WTC11 (cell line): Measurements from ENCODE around the gene FBXL7. TPM values are rescaled to one million over a fixed set of nuclear protein-coding genes. Genes with fewer than 3 reads are reported as not detected.

Experiments
- ATAC-seq: fragments of 200-7000 bp; cut with Tn5 transposase; 2 replicates; pipeline ENCODE4 v1.10.0; 2021; ENCODE audit warnings: mild to moderate bottlenecking, moderate library complexity
- CTCF ChIA-PET: fragments of 300-600 bp; sonication (Branson Sonifier 250); formaldehyde crosslinking; loops from one replicate; lab custom pipeline; 2021; ENCODE audit warnings: antibody characterized with exemption; lab: Charles Lee
- POLR2A ChIA-PET: fragments of 350-600 bp; sonication (Branson Sonifier 250); formaldehyde crosslinking; loops from one replicate; lab custom pipeline; 2021; ENCODE audit warnings: antibody characterized with exemption; lab: Charles Lee
- DNase-seq: peaks from one replicate; pipeline ENCODE4 v3.0.0; 2021; ENCODE audit warnings: low spot score
- H3K27ac Mint-ChIP-seq: 2 replicates; pipeline ENCODE4 v1.8.0; 2021; ENCODE audit warnings: mixed read lengths
- H3K27me3 Mint-ChIP-seq: 2 replicates; pipeline ENCODE4 v1.8.0; 2021; ENCODE audit warnings: low read depth, mild to moderate bottlenecking, moderate library complexity, mixed read lengths
- H3K36me3 Mint-ChIP-seq: 2 replicates; pipeline ENCODE4 v1.8.0; 2021; ENCODE audit warnings: mixed read lengths
- H3K4me1 Mint-ChIP-seq: 2 replicates; pipeline ENCODE4 v1.8.0; 2022; ENCODE audit warnings: mixed read lengths
- H3K4me3 Mint-ChIP-seq: 2 replicates; pipeline ENCODE4 v1.8.0; 2021; ENCODE audit warnings: mild to moderate bottlenecking, moderate library complexity, mixed read lengths
- H3K9me3 Mint-ChIP-seq: 2 replicates; pipeline ENCODE4 v1.8.0; 2021; ENCODE audit warnings: mixed read lengths
- ELF4 ChIP-seq: sonication (generic); formaldehyde crosslinking; IDR thresholded peaks from 2 replicates; pipeline ENCODE4 v1.8.1; 2022; ENCODE audit warnings: low read depth, mild to moderate bottlenecking, moderate library complexity, missing genetic modification reagents
- ESRRA ChIP-seq: sonication (generic); formaldehyde crosslinking; IDR thresholded peaks from 2 replicates; pipeline ENCODE4 v1.8.1; 2022; ENCODE audit warnings: mild to moderate bottlenecking, missing genetic modification reagents, borderline replicate concordance
- FOXP1 ChIP-seq: sonication (generic); formaldehyde crosslinking; IDR thresholded peaks from 2 replicates; pipeline ENCODE4 v1.8.0; 2022; ENCODE audit warnings: missing genetic modification reagents, mild to moderate bottlenecking, moderate library complexity, borderline replicate concordance
- GRHL2 ChIP-seq: fragments of 250-450 bp; sonication (Bioruptor Pico); IDR thresholded peaks from 2 replicates; pipeline ENCODE4 v1.8.0; 2022; ENCODE audit warnings: mild to moderate bottlenecking, moderate library complexity; ENCODE audit not compliant: insufficient replicate concordance, severe bottlenecking
- GTF2I ChIP-seq: fragments of 250-450 bp; sonication (Bioruptor Pico); conservative IDR thresholded peaks from 2 replicates; pipeline ENCODE4 v1.4.0; 2021; ENCODE audit warnings: mild to moderate bottlenecking
- IRF2 ChIP-seq: sonication (generic); formaldehyde crosslinking; IDR thresholded peaks from 2 replicates; pipeline ENCODE4 v1.8.0; 2022; ENCODE audit warnings: low read depth, missing genetic modification reagents, borderline replicate concordance
- MXD4 ChIP-seq: fragments of 250-450 bp; sonication (Bioruptor Pico); IDR thresholded peaks from 2 replicates; pipeline ENCODE4 v1.8.0; 2021; ENCODE audit warnings: mild to moderate bottlenecking, moderate library complexity, borderline replicate concordance
- NR1H2 ChIP-seq: sonication (generic); formaldehyde crosslinking; IDR thresholded peaks from 2 replicates; pipeline ENCODE4 v1.9.0; 2021; ENCODE audit warnings: mild to moderate bottlenecking, moderate library complexity, missing genetic modification reagents
- PRRX2 ChIP-seq: fragments of 250-450 bp; sonication (Bioruptor Pico); IDR thresholded peaks from 2 replicates; pipeline ENCODE4 v1.8.0; 2021; ENCODE audit warnings: mild to moderate bottlenecking
- RORB ChIP-seq: fragments of 250-450 bp; sonication (Bioruptor Pico); IDR thresholded peaks from 2 replicates; pipeline ENCODE4 v1.9.0; 2021; ENCODE audit warnings: mild to moderate bottlenecking
- SMAD3 ChIP-seq: sonication (generic); formaldehyde crosslinking; IDR thresholded peaks from 2 replicates; pipeline ENCODE4 v1.8.0; 2022; ENCODE audit warnings: missing genetic modification reagents, mild to moderate bottlenecking, borderline replicate concordance
- SP1 ChIP-seq: sonication (generic); formaldehyde crosslinking; conservative IDR thresholded peaks from 2 replicates; pipeline ENCODE4 v1.8.1; 2022; ENCODE audit warnings: missing genetic modification reagents
- TCF7 ChIP-seq: sonication (generic); formaldehyde crosslinking; IDR thresholded peaks from 2 replicates; pipeline ENCODE4 v1.8.0; 2022; ENCODE audit warnings: mild to moderate bottlenecking, low read depth, missing genetic modification reagents, moderate library complexity
- ZNF138 ChIP-seq: sonication (generic); formaldehyde crosslinking; conservative IDR thresholded peaks from 2 replicates; pipeline ENCODE4 v1.8.1; 2022; ENCODE audit warnings: mild to moderate bottlenecking, moderate library complexity, missing genetic modification reagents
- ZNF263 ChIP-seq: sonication (generic); formaldehyde crosslinking; IDR thresholded peaks from 2 replicates; pipeline ENCODE4 v1.8.1; 2022; ENCODE audit warnings: low read depth, mild to moderate bottlenecking, moderate library complexity, missing genetic modification reagents
- ZNF317 ChIP-seq: sonication (generic); formaldehyde crosslinking; IDR thresholded peaks from 2 replicates; pipeline ENCODE4 v1.8.1; 2023; ENCODE audit warnings: low read depth, mild to moderate bottlenecking, moderate library complexity, missing genetic modification reagents, borderline replicate concordance
- ZNF416 ChIP-seq: fragments of 250-450 bp; sonication (Bioruptor Pico); IDR thresholded peaks from 2 replicates; pipeline ENCODE4 v1.9.0; 2021; ENCODE audit warnings: mild to moderate bottlenecking, inconsistent platforms
- total RNA-seq: library from RNA; stranded (reverse); gene quantifications from 3 replicates; pipeline ENCODE4 v1.2.3, GENCODE V29; 2021
- TF ChIP-seq, protein P1 (sequence below): sonication (generic); formaldehyde crosslinking; conservative IDR thresholded peaks from 2 replicates; pipeline ENCODE4 v1.8.1; 2022; ENCODE audit warnings: mild to moderate bottlenecking, missing genetic modification reagents
- TF ChIP-seq, protein P2 (sequence below): fragments of 250-450 bp; sonication (Bioruptor Pico); IDR thresholded peaks from 2 replicates; pipeline ENCODE4 v1.9.0; 2021; ENCODE audit warnings: mild to moderate bottlenecking
- TF ChIP-seq, protein P3 (sequence below): sonication (generic); formaldehyde crosslinking; IDR thresholded peaks from 2 replicates; pipeline ENCODE4 v1.8.0; 2022; ENCODE audit warnings: mild to moderate bottlenecking, missing genetic modification reagents
- TF ChIP-seq, protein P4 (sequence below): fragments of 250-450 bp; sonication (Bioruptor Pico); IDR thresholded peaks from 2 replicates; pipeline ENCODE4 v1.8.0; 2021; ENCODE audit warnings: mild to moderate bottlenecking
- TF ChIP-seq, protein P5 (sequence below): sonication (generic); formaldehyde crosslinking; IDR thresholded peaks from 2 replicates; pipeline ENCODE4 v1.8.0; 2023; ENCODE audit warnings: mild to moderate bottlenecking, missing genetic modification reagents

FBXL7 gene
- total RNA-seq, 1 experiment from 2014 or later = 13.8 TPM

DNA sequence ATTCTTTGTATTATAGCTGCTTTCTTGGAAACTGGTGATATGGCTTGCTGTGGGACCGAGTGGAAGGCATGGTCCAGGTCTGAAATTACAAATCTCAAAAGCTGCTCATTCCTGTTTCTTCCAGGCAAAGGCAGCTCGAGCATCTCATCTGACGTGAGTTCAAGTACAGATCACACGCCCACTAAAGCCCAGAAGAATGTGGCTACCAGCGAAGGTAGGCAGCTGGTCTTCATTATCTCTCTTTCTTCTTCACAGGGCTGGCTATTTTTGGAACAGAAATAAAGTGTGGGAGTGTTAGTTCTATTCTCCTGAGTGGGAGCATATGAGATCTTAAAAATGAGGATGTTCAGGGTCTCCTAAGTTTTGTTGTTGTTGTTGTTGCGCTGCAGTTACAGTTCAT lies 115.9 kb downstream of the FBXL7 start (continued):
- TF ChIP-seq, protein P1, sequence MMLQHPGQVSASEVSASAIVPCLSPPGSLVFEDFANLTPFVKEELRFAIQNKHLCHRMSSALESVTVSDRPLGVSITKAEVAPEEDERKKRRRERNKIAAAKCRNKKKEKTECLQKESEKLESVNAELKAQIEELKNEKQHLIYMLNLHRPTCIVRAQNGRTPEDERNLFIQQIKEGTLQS (CRISPR knock-in tag) = no peak
- TF ChIP-seq GRHL2 (CRISPR knock-in tag) = no peak

DNA sequence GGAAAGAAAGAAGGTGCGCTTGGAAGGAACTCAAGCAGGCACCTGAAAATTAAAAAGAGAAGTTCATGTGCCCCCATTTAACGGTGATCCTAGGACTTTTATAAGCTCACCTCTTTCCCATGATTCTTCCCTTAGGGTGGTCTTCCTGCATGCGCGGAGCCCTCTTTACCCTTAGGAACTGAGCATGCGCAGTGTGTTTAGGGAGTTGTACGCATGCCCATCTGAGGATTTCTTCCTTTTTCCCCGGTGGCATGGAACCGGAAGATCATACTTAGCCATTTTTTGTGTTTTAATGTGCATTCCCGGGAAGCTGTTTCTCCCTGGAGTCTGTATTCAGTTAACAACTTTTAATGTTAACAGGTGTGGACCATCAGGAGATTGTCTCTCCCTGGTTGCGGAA lies 119.0 kb downstream of the FBXL7 start:
- Mint-ChIP-seq H3K4me3 (no peak overlapping the region), H3K4me1 (peaks cover 18% of the 10 kb centered on the region), H3K9me3 (peaks cover 4% of the 10 kb centered on the region; the same call in 1 of the 2 replicates), H3K36me3 (no peaks in the 10 kb centered on the region), H3K27ac (no peak overlapping the region), H3K27me3 (no peaks in the 10 kb centered on the region)
- CTCF ChIA-PET = no interaction called here
- TF ChIP-seq ELF4 (no peak), TCF7 (CRISPR knock-in tag) (no peak), SP1 (CRISPR knock-in tag) (no peak), PRRX2 (CRISPR knock-in tag) (no peak)
- POLR2A ChIA-PET = no interaction called here
- ATAC-seq (no peak), DNase-seq (no peak)

DNA sequence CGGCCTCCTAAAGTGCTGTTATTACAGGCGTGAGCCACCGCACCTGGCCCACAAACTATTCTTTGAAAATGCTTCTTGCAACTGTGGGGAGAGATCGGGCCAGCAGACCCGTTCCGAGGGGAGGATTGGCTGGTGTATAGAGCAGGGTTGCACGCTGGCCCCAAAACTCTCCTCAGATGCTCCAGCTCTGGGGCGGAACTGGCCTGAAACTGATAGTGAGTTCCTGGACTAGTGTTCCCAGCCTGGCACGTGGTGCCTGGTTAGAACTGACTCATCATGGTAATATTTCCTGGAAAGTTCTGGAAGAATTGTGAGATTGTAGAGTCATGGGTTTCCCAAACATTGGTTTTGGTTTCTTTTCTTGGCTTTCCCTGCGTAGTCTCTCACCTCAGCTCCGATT lies 120.5 kb downstream of the FBXL7 start:
- Mint-ChIP-seq H3K27me3 (no peaks in the 10 kb centered on the region), H3K4me1 (peaks cover 25% of the 10 kb centered on the region), H3K36me3 (no peaks in the 10 kb centered on the region), H3K9me3 (peaks cover 4% of the 10 kb centered on the region; the same call in 1 of the 2 replicates), H3K4me3 (no peak overlapping the region), H3K27ac (no peak overlapping the region)
- DNase-seq (no peak), ATAC-seq (no peak)
- TF ChIP-seq SMAD3 (CRISPR knock-in tag) = no peak
- TF ChIP-seq MXD4 (CRISPR knock-in tag) = no peak
- TF ChIP-seq ESRRA (CRISPR knock-in tag) = no peak
- TF ChIP-seq ZNF138 = no peak
- CTCF ChIA-PET = no interaction called here
- POLR2A ChIA-PET = interaction anchor here (0.7 kb wide), 2 partner anchors 15 to 80 kb away, joined by 3 to 5 read pairs; no protein-coding TSS in a partner anchor

DNA sequence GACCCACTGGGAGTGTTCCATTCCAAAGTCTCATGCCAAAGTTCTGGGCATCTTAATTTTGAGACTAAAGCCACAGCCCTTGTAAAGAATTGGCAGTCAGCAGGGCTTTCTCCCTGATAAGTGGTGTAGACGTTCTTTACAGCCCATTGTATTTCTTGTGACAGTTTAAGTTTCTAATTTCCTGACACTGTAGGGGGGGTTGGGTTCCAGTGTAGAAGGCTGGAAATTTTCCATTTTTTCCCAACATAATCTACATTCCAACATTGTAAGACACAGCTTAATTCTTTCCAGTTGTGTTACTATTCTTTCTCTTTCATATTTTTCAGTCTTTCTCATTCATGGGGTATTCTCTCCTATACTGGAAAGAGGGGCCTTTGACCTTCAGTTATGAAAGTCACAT lies 121.1 kb downstream of the FBXL7 start:
- no peak overlapping the region for H3K4me3 Mint-ChIP-seq
- peaks cover 25% of the 10 kb centered on the region for H3K4me1 Mint-ChIP-seq
- POLR2A ChIA-PET = no interaction called here
- no peak overlapping the region for H3K27ac Mint-ChIP-seq
- H3K27me3 Mint-ChIP-seq = no peaks in the 10 kb centered on the region
- peaks cover 4% of the 10 kb centered on the region; the same call in 1 of the 2 replicates for H3K9me3 Mint-ChIP-seq
- DNase-seq (no peak), ATAC-seq (no peak)
- CTCF ChIA-PET = no interaction called here
- TF ChIP-seq IRF2 (CRISPR knock-in tag) = no peak
- no peaks in the 10 kb centered on the region for H3K36me3 Mint-ChIP-seq

DNA sequence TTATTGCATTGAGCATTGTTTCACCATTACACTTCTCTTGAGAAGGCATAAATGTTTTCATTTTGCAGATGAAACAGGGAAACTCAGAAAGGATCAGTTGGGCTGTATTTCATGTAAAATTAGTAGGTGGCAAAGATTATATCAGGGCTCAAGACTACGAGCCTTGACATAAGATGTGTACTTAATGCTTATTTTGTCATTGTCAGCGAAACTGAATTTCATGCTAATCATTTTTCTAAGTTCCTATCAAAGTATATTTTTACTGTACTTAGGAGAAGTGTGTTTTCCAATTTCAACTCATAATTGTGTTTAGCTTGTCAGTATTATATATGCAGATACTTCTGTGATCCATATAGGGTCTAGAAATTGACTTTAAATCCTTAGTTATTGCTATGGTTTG lies 123.8 kb downstream of the FBXL7 start:
- POLR2A ChIA-PET = no interaction called here
- DNase-seq (no peak), ATAC-seq (no peak)
- CTCF ChIA-PET = no interaction called here
- no peaks in the 10 kb centered on the region for H3K27me3 Mint-ChIP-seq
- H3K4me1 Mint-ChIP-seq = peaks cover 24% of the 10 kb centered on the region
- H3K4me3 Mint-ChIP-seq = no peak overlapping the region
- no peak overlapping the region for H3K27ac Mint-ChIP-seq
- no peaks in the 10 kb centered on the region for H3K36me3 Mint-ChIP-seq
- H3K9me3 Mint-ChIP-seq = peaks cover 4% of the 10 kb centered on the region; the same call in 1 of the 2 replicates
- TF ChIP-seq NR1H2 (CRISPR knock-in tag) = no peak
- TF ChIP-seq ZNF416 = no peak
- TF ChIP-seq, protein P2, sequence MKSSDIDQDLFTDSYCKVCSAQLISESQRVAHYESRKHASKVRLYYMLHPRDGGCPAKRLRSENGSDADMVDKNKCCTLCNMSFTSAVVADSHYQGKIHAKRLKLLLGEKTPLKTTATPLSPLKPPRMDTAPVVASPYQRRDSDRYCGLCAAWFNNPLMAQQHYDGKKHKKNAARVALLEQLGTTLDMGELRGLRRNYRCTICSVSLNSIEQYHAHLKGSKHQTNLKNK = no peak
- no peak for TF ChIP-seq GTF2I (CRISPR knock-in tag)
- TF ChIP-seq, protein P3, sequence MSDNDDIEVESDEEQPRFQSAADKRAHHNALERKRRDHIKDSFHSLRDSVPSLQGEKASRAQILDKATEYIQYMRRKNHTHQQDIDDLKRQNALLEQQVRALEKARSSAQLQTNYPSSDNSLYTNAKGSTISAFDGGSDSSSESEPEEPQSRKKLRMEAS (CRISPR knock-in tag) = no peak
- TF ChIP-seq ZNF317 (CRISPR knock-in tag) = no peak
- TF ChIP-seq, protein P4, sequence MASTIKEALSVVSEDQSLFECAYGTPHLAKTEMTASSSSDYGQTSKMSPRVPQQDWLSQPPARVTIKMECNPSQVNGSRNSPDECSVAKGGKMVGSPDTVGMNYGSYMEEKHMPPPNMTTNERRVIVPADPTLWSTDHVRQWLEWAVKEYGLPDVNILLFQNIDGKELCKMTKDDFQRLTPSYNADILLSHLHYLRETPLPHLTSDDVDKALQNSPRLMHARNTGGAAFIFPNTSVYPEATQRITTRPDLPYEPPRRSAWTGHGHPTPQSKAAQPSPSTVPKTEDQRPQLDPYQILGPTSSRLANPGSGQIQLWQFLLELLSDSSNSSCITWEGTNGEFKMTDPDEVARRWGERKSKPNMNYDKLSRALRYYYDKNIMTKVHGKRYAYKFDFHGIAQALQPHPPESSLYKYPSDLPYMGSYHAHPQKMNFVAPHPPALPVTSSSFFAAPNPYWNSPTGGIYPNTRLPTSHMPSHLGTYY (CRISPR knock-in tag) = no peak
- no peak for TF ChIP-seq RORB (CRISPR knock-in tag)
- no peak for TF ChIP-seq FOXP1
- TF ChIP-seq, protein P5, sequence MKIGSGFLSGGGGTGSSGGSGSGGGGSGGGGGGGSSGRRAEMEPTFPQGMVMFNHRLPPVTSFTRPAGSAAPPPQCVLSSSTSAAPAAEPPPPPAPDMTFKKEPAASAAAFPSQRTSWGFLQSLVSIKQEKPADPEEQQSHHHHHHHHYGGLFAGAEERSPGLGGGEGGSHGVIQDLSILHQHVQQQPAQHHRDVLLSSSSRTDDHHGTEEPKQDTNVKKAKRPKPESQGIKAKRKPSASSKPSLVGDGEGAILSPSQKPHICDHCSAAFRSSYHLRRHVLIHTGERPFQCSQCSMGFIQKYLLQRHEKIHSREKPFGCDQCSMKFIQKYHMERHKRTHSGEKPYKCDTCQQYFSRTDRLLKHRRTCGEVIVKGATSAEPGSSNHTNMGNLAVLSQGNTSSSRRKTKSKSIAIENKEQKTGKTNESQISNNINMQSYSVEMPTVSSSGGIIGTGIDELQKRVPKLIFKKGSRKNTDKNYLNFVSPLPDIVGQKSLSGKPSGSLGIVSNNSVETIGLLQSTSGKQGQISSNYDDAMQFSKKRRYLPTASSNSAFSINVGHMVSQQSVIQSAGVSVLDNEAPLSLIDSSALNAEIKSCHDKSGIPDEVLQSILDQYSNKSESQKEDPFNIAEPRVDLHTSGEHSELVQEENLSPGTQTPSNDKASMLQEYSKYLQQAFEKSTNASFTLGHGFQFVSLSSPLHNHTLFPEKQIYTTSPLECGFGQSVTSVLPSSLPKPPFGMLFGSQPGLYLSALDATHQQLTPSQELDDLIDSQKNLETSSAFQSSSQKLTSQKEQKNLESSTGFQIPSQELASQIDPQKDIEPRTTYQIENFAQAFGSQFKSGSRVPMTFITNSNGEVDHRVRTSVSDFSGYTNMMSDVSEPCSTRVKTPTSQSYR (CRISPR knock-in tag) = no peak
- TF ChIP-seq ZNF263 (CRISPR knock-in tag) = no peak
